DND-41 (cell line): ENCODE measurements around the gene RGS3.

Source experiments
- CTCF ChIP-seq: IDR thresholded peaks from 2 replicates; pipeline ENCODE4 v1.5.1; 2012; ENCODE audit warnings: borderline replicate concordance, low read length, moderate library complexity, mild to moderate bottlenecking; ENCODE audit not compliant: poor library complexity, severe bottlenecking; ENCODE audit errors: extremely low read depth
- EZH2 ChIP-seq: IDR thresholded peaks from 3 replicates; pipeline ENCODE4 v1.6.1; 2012; ENCODE audit warnings: borderline replicate concordance, low read depth, mild to moderate bottlenecking, moderate library complexity, low read length, inconsistent platforms; ENCODE audit not compliant: severe bottlenecking

GRCh38 chr9:113524468-113524867 is 60.9 kb downstream of the RGS3 start:
- no peak for TF ChIP-seq CTCF
- no peak for TF ChIP-seq EZH2
